ENCODE data around the gene GPR157. TPM values are rescaled to one million over a fixed set of nuclear protein-coding genes. Genes with fewer than 3 reads are reported as not detected.

The GPR157 gene
- total and polyA plus RNA-seq, 4 donors, result 1.1 to 7.9 (median 4.8) TPM

GRCh38 chr1:9079988-9080704 lies 48.8 kb downstream of the GPR157 start:
- DNase-seq (no peak), ATAC-seq (ENCODE audit: low FRiP score) (no peak)
- no peaks in the 10 kb centered on the region for H3K36me3 ChIP-seq (ENCODE audit: control insufficient read depth in 1 of 2, insufficient read depth in 2 of 2, low read length in 1 of 2)
- H3K27me3 ChIP-seq (ENCODE audit: control insufficient read depth in 1 of 2, insufficient read depth in 2 of 2, low read length in 1 of 2), result no peaks in the 10 kb centered on the region
- H3K9me3 ChIP-seq (ENCODE audit: control insufficient read depth, low read length), result no peaks in the 10 kb centered on the region
- H3K27ac ChIP-seq (ENCODE audit: low read depth in 1 of 2, low read length in 2 of 2), result no peak overlapping the region
- 87 to 88% methylated on average over 12 of the region's 12 CpGs for WGBS, 2 donors
- intact Hi-C loops (cut with DNase I), result no loop called here
- H3K4me1 ChIP-seq (ENCODE audit: control insufficient read depth in 1 of 2, insufficient read depth in 2 of 2, low read length in 2 of 2), result no peaks in the 10 kb centered on the region
- H3K4me3 ChIP-seq (ENCODE audit: low read length in 2 of 2), result no peak overlapping the region

GRCh38 chr1:9078752-9079500 lies 50.0 kb downstream of the GPR157 start:
- WGBS, 2 donors, result 77 to 84% methylated on average over 19 of the region's 19 CpGs
- Histone ChIP-seq H3K9me3 (ENCODE audit: control insufficient read depth, low read length) (no peaks in the 10 kb centered on the region), H3K27ac (ENCODE audit: low read depth in 1 of 2, low read length in 2 of 2) (no peak overlapping the region), H3K4me3 (ENCODE audit: low read length in 2 of 2) (no peak overlapping the region), H3K36me3 (ENCODE audit: control insufficient read depth in 1 of 2, insufficient read depth in 2 of 2, low read length in 1 of 2) (no peaks in the 10 kb centered on the region), H3K27me3 (ENCODE audit: control insufficient read depth in 1 of 2, insufficient read depth in 2 of 2, low read length in 1 of 2) (no peaks in the 10 kb centered on the region), H3K4me1 (ENCODE audit: control insufficient read depth in 1 of 2, insufficient read depth in 2 of 2, low read length in 2 of 2) (no peaks in the 10 kb centered on the region)
- ATAC-seq (ENCODE audit: low FRiP score), result no peak
- no peak for DNase-seq
- intact Hi-C loops (cut with DNase I), result no loop called here

GRCh38 chr1:9078015-9078751 lies 50.7 kb downstream of the GPR157 start:
- Histone ChIP-seq H3K9me3 (ENCODE audit: control insufficient read depth, low read length) (no peaks in the 10 kb centered on the region), H3K4me1 (ENCODE audit: control insufficient read depth in 1 of 2, insufficient read depth in 2 of 2, low read length in 2 of 2) (no peaks in the 10 kb centered on the region), H3K27ac (ENCODE audit: low read depth in 1 of 2, low read length in 2 of 2) (no peak overlapping the region), H3K4me3 (ENCODE audit: low read length in 2 of 2) (no peak overlapping the region), H3K27me3 (ENCODE audit: control insufficient read depth in 1 of 2, insufficient read depth in 2 of 2, low read length in 1 of 2) (no peaks in the 10 kb centered on the region), H3K36me3 (ENCODE audit: control insufficient read depth in 1 of 2, insufficient read depth in 2 of 2, low read length in 1 of 2) (no peaks in the 10 kb centered on the region)
- ATAC-seq (ENCODE audit: low FRiP score) (no peak), DNase-seq (no peak)
- intact Hi-C loops (cut with DNase I), result no loop called here
- 81 to 85% methylated on average over 9 of the region's 9 CpGs for WGBS, 2 donors

- intact Hi-C loops (cut with DNase I), result no loop called here
- no peaks in the 10 kb centered on the region for H3K36me3 ChIP-seq (ENCODE audit: control insufficient read depth in 1 of 2, insufficient read depth in 2 of 2, low read length in 1 of 2)
- H3K4me1 ChIP-seq (ENCODE audit: control insufficient read depth in 1 of 2, insufficient read depth in 2 of 2, low read length in 2 of 2), result no peaks in the 10 kb centered on the region
- H3K4me3 ChIP-seq (ENCODE audit: low read length in 2 of 2), result no peak overlapping the region
- H3K9me3 ChIP-seq (ENCODE audit: control insufficient read depth, low read length), result no peaks in the 10 kb centered on the region
- H3K27ac ChIP-seq (ENCODE audit: low read depth in 1 of 2, low read length in 2 of 2), result no peak overlapping the region
- H3K27me3 ChIP-seq (ENCODE audit: control insufficient read depth in 1 of 2, insufficient read depth in 2 of 2, low read length in 1 of 2), result no peaks in the 10 kb centered on the region
- WGBS, 2 donors, result 48 to 79% methylated on average over 5 of the region's 5 CpGs
- no peak for DNase-seq
- no peak for ATAC-seq (ENCODE audit: low FRiP score)
Measured at GRCh38 chr1:9075022-9075421, 53.9 kb downstream of the GPR157 start.

- intact Hi-C loops (cut with DNase I), result no loop called here
- ATAC-seq (ENCODE audit: low FRiP score) (no peak), DNase-seq (no peak)
- WGBS, 2 donors, result 87 to 94% methylated on average over 3 of the region's 3 CpGs
- H3K36me3 ChIP-seq (ENCODE audit: control insufficient read depth in 1 of 2, insufficient read depth in 2 of 2, low read length in 1 of 2), result no peaks in the 10 kb centered on the region
- no peaks in the 10 kb centered on the region for H3K9me3 ChIP-seq (ENCODE audit: control insufficient read depth, low read length)
- H3K27me3 ChIP-seq (ENCODE audit: control insufficient read depth in 1 of 2, insufficient read depth in 2 of 2, low read length in 1 of 2), result no peaks in the 10 kb centered on the region
- H3K4me1 ChIP-seq (ENCODE audit: control insufficient read depth in 1 of 2, insufficient read depth in 2 of 2, low read length in 2 of 2), result no peaks in the 10 kb centered on the region
- H3K27ac ChIP-seq (ENCODE audit: low read depth in 1 of 2, low read length in 2 of 2), result no peak overlapping the region
- no peak overlapping the region for H3K4me3 ChIP-seq (ENCODE audit: low read length in 2 of 2)
Measured at GRCh38 chr1:9073143-9073542, 55.8 kb downstream of the GPR157 start.

GRCh38 chr1:9071554-9072235 lies 57.2 kb downstream of the GPR157 start:
- intact Hi-C loops (cut with DNase I), result no loop called here
- ATAC-seq (ENCODE audit: low FRiP score), result peak; percentile 45
- Histone ChIP-seq H3K9me3 (ENCODE audit: control insufficient read depth, low read length) (no peaks in the 10 kb centered on the region), H3K27me3 (ENCODE audit: control insufficient read depth in 1 of 2, insufficient read depth in 2 of 2, low read length in 1 of 2) (no peaks in the 10 kb centered on the region), H3K4me1 (ENCODE audit: control insufficient read depth in 1 of 2, insufficient read depth in 2 of 2, low read length in 2 of 2) (no peaks in the 10 kb centered on the region), H3K27ac (ENCODE audit: low read depth in 1 of 2, low read length in 2 of 2) (no peak overlapping the region), H3K36me3 (ENCODE audit: control insufficient read depth in 1 of 2, insufficient read depth in 2 of 2, low read length in 1 of 2) (no peaks in the 10 kb centered on the region), H3K4me3 (ENCODE audit: low read length in 2 of 2) (no peak overlapping the region)
- 86 to 92% methylated on average over 48 to 50 of the region's 50 CpGs for WGBS, 2 donors
- DNase-seq, result no peak

- DNase-seq (no peak), ATAC-seq (ENCODE audit: low FRiP score) (no peak)
- Histone ChIP-seq H3K4me1 (ENCODE audit: control insufficient read depth in 1 of 2, insufficient read depth in 2 of 2, low read length in 2 of 2) (no peaks in the 10 kb centered on the region), H3K4me3 (ENCODE audit: low read length in 2 of 2) (no peak overlapping the region), H3K9me3 (ENCODE audit: control insufficient read depth, low read length) (no peaks in the 10 kb centered on the region), H3K27ac (ENCODE audit: low read depth in 1 of 2, low read length in 2 of 2) (no peak overlapping the region), H3K27me3 (ENCODE audit: control insufficient read depth in 1 of 2, insufficient read depth in 2 of 2, low read length in 1 of 2) (no peaks in the 10 kb centered on the region), H3K36me3 (ENCODE audit: control insufficient read depth in 1 of 2, insufficient read depth in 2 of 2, low read length in 1 of 2) (no peaks in the 10 kb centered on the region)
- WGBS, 2 donors, result 56 to 57% methylated on average over 7 of the region's 7 CpGs
- intact Hi-C loops (cut with DNase I), result no loop called here
Measured at GRCh38 chr1:9070486-9070885, 58.4 kb downstream of the GPR157 start.

GRCh38 chr1:9069326-9070100 lies 59.4 kb downstream of the GPR157 start, which contains the start of gene SLC2A5:
SLC2A5 (minus strand) TSS chr1:9069635; CDS start chr1:9069536, 99 bp downstream.
- DNase-seq (no peak), ATAC-seq (ENCODE audit: low FRiP score) (peak; percentile 23)
- Histone ChIP-seq H3K4me3 (ENCODE audit: low read length in 2 of 2) (no peak within 1 kb of the TSS), H3K27ac (ENCODE audit: low read depth in 1 of 2, low read length in 2 of 2) (no peak within 1 kb of the TSS), H3K4me1 (ENCODE audit: control insufficient read depth in 1 of 2, insufficient read depth in 2 of 2, low read length in 2 of 2) (no peaks in the 10 kb centered on the region), H3K9me3 (ENCODE audit: control insufficient read depth, low read length) (no peaks in the 10 kb centered on the region), H3K36me3 (ENCODE audit: control insufficient read depth in 1 of 2, insufficient read depth in 2 of 2, low read length in 1 of 2) (no peaks in the 10 kb centered on the region), H3K27me3 (ENCODE audit: control insufficient read depth in 1 of 2, insufficient read depth in 2 of 2, low read length in 1 of 2) (no peaks in the 10 kb centered on the region)
- intact Hi-C loops (cut with DNase I), result no loop called here
- WGBS, 2 donors, result 13 to 14% methylated on average over 8 of the region's 8 CpGs

Measured in aorta (tissue), 5 donors.